Gastroesophageal sphincter (tissue), 4 donors: ENCODE results near the gene ACSL6. TPM values are rescaled to one million over a fixed set of nuclear protein-coding genes. Genes with fewer than 3 reads are reported as not detected.

Source experiments
- ATAC-seq: fragments of 150-250 bp; one replicate; pipeline ENCODE4 v1.9.1; 2016; ENCODE audit warnings: mild to moderate bottlenecking, moderate library complexity
- H3K27ac ChIP-seq, 4 donors: fragments of 200-600 bp; sonication (generic) in 3 of 4; 1 replicate in 3 of 4; 2 replicates in 1 of 4; pipeline ENCODE4 v1.5.1; 2016 to 2019
- H3K27me3 ChIP-seq: fragments of 200-600 bp; sonication (generic); one replicate; pipeline ENCODE4 v1.5.1; 2019
- H3K36me3 ChIP-seq, 2 donors: fragments of 200-600 bp; sonication (generic); one replicate each; pipeline ENCODE4 v1.5.1; 2019; ENCODE audit warnings: control low read depth in 1 of 2
- H3K4me1 ChIP-seq, 3 donors: fragments of 200-600 bp; sonication (generic); 1 replicate in 2 of 3; 2 replicates in 1 of 3; pipeline ENCODE4 v1.5.1; 2016 to 2019; ENCODE audit warnings: control low read depth in 2 of 3
- H3K4me3 ChIP-seq, 2 donors: fragments of 200-600 bp; sonication (generic); one replicate each; pipeline ENCODE4 v1.5.1; 2019; ENCODE audit warnings: mild to moderate bottlenecking in 1 of 2, moderate library complexity in 1 of 2
- H3K9me3 ChIP-seq, 3 donors: fragments of 200-600 bp; sonication (generic); one replicate each; pipeline ENCODE4 v1.5.1; 2017 to 2019; ENCODE audit warnings: control low read depth in 2 of 3
- CTCF ChIP-seq, 4 experiments: fragments of 200-600 bp in 2 of 4; fragments of 450-650 bp in 2 of 4; sonication (generic) in 1 of 4; IDR thresholded peaks; one replicate each; pipeline ENCODE4 v1.5.1; 2017 to 2019; ENCODE audit warnings: antibody characterized with exemption in 4 of 4, mild to moderate bottlenecking in 2 of 4, moderate library complexity in 2 of 4
- EP300 ChIP-seq: sonication (generic); formaldehyde crosslinking; IDR thresholded peaks from one replicate; pipeline ENCODE4 v1.6.1; 2017; ENCODE audit warnings: antibody characterized with exemption, mild to moderate bottlenecking
- POLR2A ChIP-seq, 2 donors: fragments of 450-650 bp; IDR thresholded peaks; one replicate each; pipeline ENCODE4 v1.6.1; 2017; ENCODE audit warnings: antibody characterized with exemption in 2 of 2, mild to moderate bottlenecking in 2 of 2, moderate library complexity in 1 of 2
- POLR2AphosphoS5 ChIP-seq: sonication (generic); formaldehyde crosslinking; IDR thresholded peaks from one replicate; pipeline ENCODE4 v1.6.1; 2017; ENCODE audit warnings: antibody characterized with exemption
- WGBS, 2 donors: methylation state at CpG; one replicate each; pipeline ENCODE4 v1.1.5; 2018; ENCODE audit warnings: low coverage in 1 of 2; 5-methylcytosine and 5-hydroxymethylcytosine counted together
- total RNA-seq, 4 donors: library from RNA; depleted of rRNA; stranded (reverse); fragments of >200 nt; gene quantifications; one replicate each; pipeline ENCODE4 v1.1.0, GENCODE V29; 2016

ACSL6 gene
- total RNA-seq, 4 donors from 2014 or later: 1.3 to 3.6 (median 2.6) TPM

GRCh38 chr5:132029609-132030330 lies 18.3 kb upstream of the ACSL6 start:
- H3K27ac ChIP-seq: no peak overlapping the region
- no peaks in the 10 kb centered on the region for H3K4me1 ChIP-seq
- TF ChIP-seq POLR2A (IDR thresholded peaks at IDR 0.05) (no peak), POLR2AphosphoS5 (no peak), CTCF (IDR thresholded peaks at IDR 0.05) (no peak), EP300 (no peak)
- no peaks in the 10 kb centered on the region for H3K9me3 ChIP-seq
- WGBS, 2 donors: 78 to 87% methylated on average over 2 to 4 of the region's 4 CpGs
- H3K27me3 ChIP-seq: peaks cover 9% of the 10 kb centered on the region
- no peaks in the 10 kb centered on the region for H3K36me3 ChIP-seq
- ATAC-seq: no peak
- no peak overlapping the region for H3K4me3 ChIP-seq

GRCh38 chr5:132027027-132027426 lies 15.6 kb upstream of the ACSL6 start:
- TF ChIP-seq POLR2AphosphoS5 (no peak), EP300 (no peak), POLR2A (IDR thresholded peaks at IDR 0.05) (no peak), CTCF (IDR thresholded peaks at IDR 0.05) (no peak)
- WGBS, 2 donors: no CpG with 5 or more reads among the region's 2 CpGs
- H3K27me3 ChIP-seq: peaks cover 13% of the 10 kb centered on the region
- H3K9me3 ChIP-seq: no peaks in the 10 kb centered on the region
- H3K36me3 ChIP-seq: no peaks in the 10 kb centered on the region
- no peak overlapping the region for H3K27ac ChIP-seq
- H3K4me3 ChIP-seq: no peak overlapping the region
- no peak for ATAC-seq
- no peaks in the 10 kb centered on the region for H3K4me1 ChIP-seq

DNA sequence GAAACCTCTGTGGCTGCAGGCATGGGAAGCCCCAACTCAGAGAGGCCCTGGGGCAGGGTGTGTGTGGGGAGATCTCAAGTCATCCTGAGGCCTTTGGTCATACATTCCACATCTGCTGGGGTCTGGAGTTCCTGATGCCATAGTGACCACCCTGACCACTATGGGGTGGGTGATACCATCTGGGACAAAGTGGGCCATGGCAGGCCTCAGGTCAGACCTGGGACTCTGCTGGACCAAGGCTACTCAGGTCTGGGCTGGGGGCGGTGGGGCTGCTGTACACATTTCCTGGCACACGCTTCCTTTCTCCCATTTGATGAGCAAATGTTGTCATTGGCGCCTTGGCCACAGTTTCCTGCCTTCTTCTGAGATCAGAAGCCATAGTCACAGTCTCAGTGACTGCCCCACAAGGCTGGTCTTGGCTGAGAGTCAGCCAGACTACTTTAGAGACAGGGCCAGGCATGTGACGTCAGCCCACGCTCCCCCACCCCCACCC lies 15.1 kb upstream of the ACSL6 start:
- ATAC-seq: no peak
- no peaks in the 10 kb centered on the region for H3K9me3 ChIP-seq
- no peak overlapping the region for H3K27ac ChIP-seq
- H3K4me3 ChIP-seq: no peak overlapping the region
- 80% methylated on average over 1 of the region's 5 CpGs; no CpG with 5 or more reads in 1 of the 2 donors for WGBS, 2 donors
- no peak for TF ChIP-seq POLR2A (IDR thresholded peaks at IDR 0.05)
- no peak for TF ChIP-seq CTCF (IDR thresholded peaks at IDR 0.05)
- TF ChIP-seq POLR2AphosphoS5: no peak
- no peak for TF ChIP-seq EP300
- H3K36me3 ChIP-seq: no peaks in the 10 kb centered on the region
- H3K27me3 ChIP-seq: peaks cover 13% of the 10 kb centered on the region
- no peaks in the 10 kb centered on the region for H3K4me1 ChIP-seq

GRCh38 chr5:132025403-132025971 lies 14.0 kb upstream of the ACSL6 start:
- H3K9me3 ChIP-seq: no peaks in the 10 kb centered on the region
- H3K4me3 ChIP-seq: no peak overlapping the region
- ATAC-seq: no peak
- 89 to 93% methylated on average over 5 to 7 of the region's 7 CpGs for WGBS, 2 donors
- no peaks in the 10 kb centered on the region for H3K36me3 ChIP-seq
- H3K27me3 ChIP-seq: peaks cover 13% of the 10 kb centered on the region
- no peaks in the 10 kb centered on the region for H3K4me1 ChIP-seq
- no peak for TF ChIP-seq POLR2A (IDR thresholded peaks at IDR 0.05)
- no peak for TF ChIP-seq CTCF (IDR thresholded peaks at IDR 0.05)
- TF ChIP-seq POLR2AphosphoS5: no peak
- TF ChIP-seq EP300: no peak
- no peak overlapping the region for H3K27ac ChIP-seq
